ENCODE measurements around the gene EIF2AK2. TPM values are rescaled to one million over a fixed set of nuclear protein-coding genes. Genes with fewer than 3 reads are reported as not detected.

The EIF2AK2 gene
- total RNA-seq, 1 donor from 2014 or later, result 57.1 TPM

- H3K27me3 ChIP-seq, result no peaks in the 10 kb centered on the region
- peak within 1 kb of the TSS; percentile 90 for H3K4me3 ChIP-seq
- peak; percentile 96 for ATAC-seq
- peak; percentile 96 for DNase-seq
- intact Hi-C loops (cut with DNase I), result no loop called here
- H3K27ac ChIP-seq, result peak within 1 kb of the TSS; percentile 88
- H3K4me1 ChIP-seq, result peaks cover 40% of the 10 kb centered on the region
- no peak for TF ChIP-seq CTCF (IDR thresholded peaks at IDR 0.05)
- H3K9me3 ChIP-seq, result no peaks in the 10 kb centered on the region
- peaks cover 11% of the 10 kb centered on the region for H3K36me3 ChIP-seq
These were observed 72.6 kb downstream of the EIF2AK2 start, which contains the start of the genes GPATCH11 and HEATR5B for GRCh38 chr2:37083873-37084794. TSS of gene GPATCH11 (plus strand) at chr2:37084518. CDS start at chr2:37088382, 3,864 bp downstream. TSS of gene HEATR5B (minus strand) at chr2:37084372. CDS start at chr2:37083414, 958 bp downstream.

GRCh38 chr2:37080689-37081088 is 76.1 kb downstream of the EIF2AK2 start:
- intact Hi-C loops (cut with DNase I), result no loop called here
- peaks cover 34% of the 10 kb centered on the region for H3K36me3 ChIP-seq
- DNase-seq (no peak), ATAC-seq (no peak)
- peaks cover 38% of the 10 kb centered on the region for H3K4me1 ChIP-seq
- no peak overlapping the region for H3K4me3 ChIP-seq
- no peaks in the 10 kb centered on the region for H3K27me3 ChIP-seq
- no peaks in the 10 kb centered on the region for H3K9me3 ChIP-seq
- H3K27ac ChIP-seq, result peak overlapping the region; percentile 55
- TF ChIP-seq CTCF (IDR thresholded peaks at IDR 0.05), result no peak

- H3K9me3 ChIP-seq, result no peaks in the 10 kb centered on the region
- intact Hi-C loops (cut with DNase I), result no loop called here
- peaks cover 34% of the 10 kb centered on the region for H3K4me1 ChIP-seq
- TF ChIP-seq CTCF (IDR thresholded peaks at IDR 0.05), result no peak
- peaks cover 38% of the 10 kb centered on the region for H3K36me3 ChIP-seq
- H3K27ac ChIP-seq, result peak overlapping the region; percentile 55
- no peak overlapping the region for H3K4me3 ChIP-seq
- H3K27me3 ChIP-seq, result no peaks in the 10 kb centered on the region
- DNase-seq, result no peak
- ATAC-seq, result no peak
These were observed 76.5 kb downstream of the EIF2AK2 start for GRCh38 chr2:37080266-37080665.

- Histone ChIP-seq H3K36me3 (peaks cover 92% of the 10 kb centered on the region), H3K4me3 (no peak overlapping the region), H3K27ac (no peak overlapping the region), H3K4me1 (no peaks in the 10 kb centered on the region), H3K27me3 (no peaks in the 10 kb centered on the region), H3K9me3 (no peaks in the 10 kb centered on the region)
- TF ChIP-seq CTCF (IDR thresholded peaks at IDR 0.05), result no peak
- ATAC-seq (no peak), DNase-seq (no peak)
- intact Hi-C loops (cut with DNase I), result no loop called here
These were observed 85.8 kb downstream of the EIF2AK2 start for GRCh38 chr2:37070931-37071330.

GRCh38 chr2:37068686-37069085 is 88.1 kb downstream of the EIF2AK2 start:
- no peak for TF ChIP-seq CTCF (IDR thresholded peaks at IDR 0.05)

More at GRCh38 chr2:37068686-37069085, 88.1 kb downstream of the EIF2AK2 start:
- ATAC-seq, result no peak
- Histone ChIP-seq H3K27me3 (no peaks in the 10 kb centered on the region), H3K36me3 (peaks cover 92% of the 10 kb centered on the region), H3K4me3 (no peak overlapping the region), H3K27ac (no peak overlapping the region), H3K9me3 (no peaks in the 10 kb centered on the region), H3K4me1 (no peaks in the 10 kb centered on the region)
- DNase-seq, result no peak
- intact Hi-C loops (cut with DNase I), result no loop called here

All from upper lobe of right lung (tissue), 1 donor.